ENCODE results near the gene ACTN4. TPM values are rescaled to one million over a fixed set of nuclear protein-coding genes. Genes with fewer than 3 reads are reported as not detected.

ACTN4 gene
- total and polyA plus RNA-seq, 2 experiments from 2014 or later, result 59.3 to 321 TPM

DNA sequence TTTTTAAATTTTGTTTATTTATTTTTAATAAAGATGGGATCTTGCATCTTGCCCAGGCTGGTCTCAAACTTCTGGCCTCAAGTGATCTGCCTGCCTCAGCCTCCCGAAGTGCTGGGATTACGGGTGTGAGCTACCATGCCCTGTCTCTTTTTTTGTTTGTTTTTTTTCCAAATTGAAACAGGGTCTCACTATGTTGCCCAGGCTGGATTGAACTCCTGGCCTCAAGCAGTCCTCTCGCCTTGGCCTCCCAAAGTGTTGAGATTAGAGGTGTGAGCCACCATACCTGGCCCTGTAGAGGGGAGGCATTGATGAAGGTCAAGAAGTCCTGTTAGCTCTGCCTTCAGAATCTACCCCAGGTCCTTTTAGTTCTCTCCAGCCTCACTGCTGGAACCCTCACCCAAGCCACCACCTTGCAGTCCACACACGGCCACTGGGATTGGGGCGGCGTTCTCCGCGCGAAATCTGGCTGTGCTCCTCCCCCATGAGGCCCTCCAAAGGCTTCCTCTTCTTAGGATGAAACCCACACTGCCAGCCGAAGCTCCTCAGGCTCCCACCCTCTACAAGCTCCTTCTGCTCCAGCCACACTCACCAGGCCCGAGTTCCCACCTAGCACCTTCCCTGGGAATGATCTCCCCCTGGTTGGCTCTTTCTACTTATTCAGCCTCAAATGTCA lies 34.9 kb downstream of the ACTN4 start:
- H3K4me1 ChIP-seq (ENCODE audit: insufficient read depth), result peaks cover 73% of the 10 kb centered on the region
- no peak overlapping the region for H2AFZ ChIP-seq
- H3K27me3 ChIP-seq, result no peaks in the 10 kb centered on the region
- H3K27ac ChIP-seq, result peak overlapping the region; percentile 97
- WGBS (ENCODE audit: low lambda C conversion rate, missing lambda C conversion rate), result 98% methylated on average over 11 of the region's 11 CpGs
- DNase-seq (ENCODE audit: low spot score), result no peak
- peaks cover 80% of the 10 kb centered on the region for H3K79me2 ChIP-seq
- H3K9me3 ChIP-seq (ENCODE audit: low read depth), result no peaks in the 10 kb centered on the region
- no peak overlapping the region for H3K4me3 ChIP-seq
- H3K36me3 ChIP-seq (replicated peaks; ENCODE audit: insufficient read depth, low read depth), result no peaks in the 10 kb centered on the region
- no peaks in the 10 kb centered on the region for H4K20me1 ChIP-seq (ENCODE audit: insufficient read depth, poor library complexity, severe bottlenecking)
- TF ChIP-seq EZH2 (IDR thresholded peaks at IDR 0.05; ENCODE audit: borderline replicate concordance) (no peak), EZH2phosphoT487 (IDR thresholded peaks at IDR 0.05; ENCODE audit: low read depth, severe bottlenecking, unreplicated experiment) (no peak)
- TF ChIP-seq, protein P1, sequence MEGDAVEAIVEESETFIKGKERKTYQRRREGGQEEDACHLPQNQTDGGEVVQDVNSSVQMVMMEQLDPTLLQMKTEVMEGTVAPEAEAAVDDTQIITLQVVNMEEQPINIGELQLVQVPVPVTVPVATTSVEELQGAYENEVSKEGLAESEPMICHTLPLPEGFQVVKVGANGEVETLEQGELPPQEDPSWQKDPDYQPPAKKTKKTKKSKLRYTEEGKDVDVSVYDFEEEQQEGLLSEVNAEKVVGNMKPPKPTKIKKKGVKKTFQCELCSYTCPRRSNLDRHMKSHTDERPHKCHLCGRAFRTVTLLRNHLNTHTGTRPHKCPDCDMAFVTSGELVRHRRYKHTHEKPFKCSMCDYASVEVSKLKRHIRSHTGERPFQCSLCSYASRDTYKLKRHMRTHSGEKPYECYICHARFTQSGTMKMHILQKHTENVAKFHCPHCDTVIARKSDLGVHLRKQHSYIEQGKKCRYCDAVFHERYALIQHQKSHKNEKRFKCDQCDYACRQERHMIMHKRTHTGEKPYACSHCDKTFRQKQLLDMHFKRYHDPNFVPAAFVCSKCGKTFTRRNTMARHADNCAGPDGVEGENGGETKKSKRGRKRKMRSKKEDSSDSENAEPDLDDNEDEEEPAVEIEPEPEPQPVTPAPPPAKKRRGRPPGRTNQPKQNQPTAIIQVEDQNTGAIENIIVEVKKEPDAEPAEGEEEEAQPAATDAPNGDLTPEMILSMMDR (IDR thresholded peaks at IDR 0.05; ENCODE audit: poor library complexity), result no peak
- H3K9me2 ChIP-seq (replicated peaks; ENCODE audit: insufficient read depth), result no peaks in the 10 kb centered on the region
- H3K4me2 ChIP-seq, result peak overlapping the region; percentile 7

DNA sequence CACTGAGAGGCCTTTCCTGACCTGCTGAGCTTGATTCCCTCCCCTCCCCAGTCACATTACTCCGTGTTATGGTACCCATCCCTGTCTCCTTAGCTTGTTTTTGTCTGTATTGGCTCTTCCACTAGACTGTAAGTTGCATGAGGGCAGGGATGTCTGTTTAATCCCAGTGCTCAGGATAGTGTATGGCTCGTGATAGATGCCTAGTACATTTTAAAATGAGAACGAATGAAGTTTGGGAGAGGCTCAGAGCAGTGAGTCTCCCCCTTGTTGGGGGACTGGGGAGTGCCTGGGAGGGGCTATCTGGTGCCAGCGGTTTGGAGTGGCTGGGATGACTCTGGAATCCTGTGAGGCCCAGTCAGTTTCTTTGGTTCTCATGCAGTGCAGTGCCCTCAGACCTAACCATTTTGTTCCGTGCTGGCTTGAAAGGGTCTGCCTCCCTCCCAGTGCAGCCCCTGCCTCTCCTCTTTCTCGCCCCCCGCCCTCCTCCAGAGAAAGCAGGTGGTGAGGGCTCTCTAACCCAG lies 35.5 kb downstream of the ACTN4 start:
- H3K79me2 ChIP-seq, result peaks cover 80% of the 10 kb centered on the region
- no peaks in the 10 kb centered on the region for H3K27me3 ChIP-seq
- no peaks in the 10 kb centered on the region for H3K36me3 ChIP-seq (replicated peaks; ENCODE audit: insufficient read depth, low read depth)
- TF ChIP-seq EZH2phosphoT487 (IDR thresholded peaks at IDR 0.05; ENCODE audit: low read depth, severe bottlenecking, unreplicated experiment), result no peak
- no peak for TF ChIP-seq EZH2 (IDR thresholded peaks at IDR 0.05; ENCODE audit: borderline replicate concordance)
- TF ChIP-seq, protein P1 (IDR thresholded peaks at IDR 0.05; ENCODE audit: poor library complexity), result no peak
- H3K9me2 ChIP-seq (replicated peaks; ENCODE audit: insufficient read depth), result no peaks in the 10 kb centered on the region
- no peak overlapping the region for H3K4me3 ChIP-seq
- 75% methylated on average over 7 of the region's 7 CpGs for WGBS (ENCODE audit: low lambda C conversion rate, missing lambda C conversion rate)
- no peaks in the 10 kb centered on the region for H3K9me3 ChIP-seq (ENCODE audit: low read depth)
- no peak overlapping the region for H2AFZ ChIP-seq
- H3K4me2 ChIP-seq, result peak overlapping the region; percentile 7
- peaks cover 75% of the 10 kb centered on the region for H3K4me1 ChIP-seq (ENCODE audit: insufficient read depth)
- H4K20me1 ChIP-seq (ENCODE audit: insufficient read depth, poor library complexity, severe bottlenecking), result no peaks in the 10 kb centered on the region
- H3K27ac ChIP-seq, result peak overlapping the region; percentile 97
- DNase-seq (ENCODE audit: low spot score), result no peak

DNA sequence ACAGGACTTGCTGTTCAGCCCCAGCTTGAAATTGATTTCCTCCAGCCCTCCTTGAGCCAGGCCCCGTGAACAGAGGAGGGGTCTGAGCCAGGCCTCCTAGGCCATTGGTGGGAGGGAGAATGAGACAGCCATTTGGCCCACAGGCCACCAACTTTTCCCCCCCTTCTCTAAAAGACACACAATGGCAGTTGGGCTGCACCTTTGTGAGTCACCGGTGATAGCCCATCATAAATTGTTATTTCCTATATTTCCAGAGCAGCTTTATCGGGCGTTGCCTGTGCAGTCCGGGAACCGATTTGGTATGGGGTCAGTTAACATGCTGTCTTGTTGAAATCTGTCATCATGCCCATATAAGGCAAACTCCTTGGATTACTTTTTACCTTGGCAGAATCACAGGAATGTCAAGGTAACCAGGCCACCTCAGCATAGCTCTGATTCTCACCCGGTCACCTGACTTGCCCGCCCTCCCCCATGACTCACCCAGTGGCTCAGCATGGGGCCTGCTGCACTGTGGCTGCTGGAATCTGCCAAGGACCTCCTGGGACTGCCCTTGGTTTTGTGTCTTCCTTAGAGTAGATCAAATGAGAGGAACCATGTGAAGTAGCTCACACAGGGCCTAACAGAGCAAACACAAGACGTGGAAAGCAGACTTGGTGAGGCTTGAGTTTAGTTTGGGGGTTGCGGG lies 36.1 kb downstream of the ACTN4 start:
- Histone ChIP-seq H3K27ac (peak overlapping the region; percentile 97), H4K20me1 (ENCODE audit: insufficient read depth, poor library complexity, severe bottlenecking) (no peaks in the 10 kb centered on the region), H3K4me1 (ENCODE audit: insufficient read depth) (peaks cover 69% of the 10 kb centered on the region), H3K4me2 (peak overlapping the region; percentile 50), H3K27me3 (no peaks in the 10 kb centered on the region), H3K36me3 (replicated peaks; ENCODE audit: insufficient read depth, low read depth) (no peaks in the 10 kb centered on the region), H3K4me3 (no peak overlapping the region), H3K9me2 (replicated peaks; ENCODE audit: insufficient read depth) (no peaks in the 10 kb centered on the region), H3K9me3 (ENCODE audit: low read depth) (no peaks in the 10 kb centered on the region), H3K79me2 (peaks cover 80% of the 10 kb centered on the region), H2AFZ (no peak overlapping the region)
- DNase-seq (ENCODE audit: low spot score), result peak; percentile 93
- TF ChIP-seq, protein P1 (IDR thresholded peaks at IDR 0.05; ENCODE audit: poor library complexity), result no peak
- TF ChIP-seq EZH2 (IDR thresholded peaks at IDR 0.05; ENCODE audit: borderline replicate concordance) (no peak), EZH2phosphoT487 (IDR thresholded peaks at IDR 0.05; ENCODE audit: low read depth, severe bottlenecking, unreplicated experiment) (no peak)
- WGBS (ENCODE audit: low lambda C conversion rate, missing lambda C conversion rate), result 30% methylated on average over 10 of the region's 10 CpGs

All from hepatocyte (in vitro differentiated cells).